ENCODE measurements around the gene CPTP.

DNA sequence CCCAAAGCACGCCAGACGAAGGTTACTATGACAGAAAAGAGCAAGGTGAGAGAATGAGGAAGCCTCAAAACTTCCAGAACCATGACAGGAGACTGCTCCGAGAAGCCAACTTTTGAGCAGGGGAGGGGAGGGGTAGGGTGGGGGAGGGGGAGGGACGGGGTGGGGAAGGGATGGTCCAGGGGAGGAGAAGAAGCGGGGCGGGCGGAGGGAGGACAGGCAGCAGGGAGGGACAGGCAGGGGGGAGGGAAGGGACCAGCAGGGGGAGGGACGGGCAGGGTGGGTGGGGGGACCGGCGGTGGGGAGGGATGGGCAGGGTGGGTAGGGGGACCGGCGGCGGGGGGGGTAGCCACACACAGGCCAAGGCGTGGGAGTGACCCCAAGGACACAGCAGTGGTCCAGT lies 2.2 kb upstream of the CPTP start:
- TF ChIP-seq ZNF274 (IDR thresholded peaks at IDR 0.05; ENCODE audit: low read depth, low read length), result no peak
- no peak for TF ChIP-seq SUZ12 (IDR thresholded peaks at IDR 0.05; ENCODE audit: extremely low read depth, insufficient read depth, insufficient read length)
